ENCODE measurements around the gene ZNF485.
"Not testable (repeated sequence)": the region's sequence is repeated elsewhere in the genome, so short reads cannot be mapped to it uniquely, and the experiment has no call there.

The ZNF485 gene

GRCh38 chr10:43606323-43607198, at the start of gene ZNF485:
TSS of gene ZNF485 (plus strand) at chr10:43606438. CDS start at chr10:43607051, 613 bp downstream.
- in situ Hi-C loops (cut with MboI; ENCODE audit: low sequenced_read_pairs) = no loop called here

GRCh38 chr10:43557214-43557613, 49.0 kb upstream of the ZNF485 start:
- in situ Hi-C loops (cut with MboI; ENCODE audit: low sequenced_read_pairs) = no loop called here

GRCh38 chr10:43569681-43570080, 36.6 kb upstream of the ZNF485 start:
- in situ Hi-C loops (cut with MboI; ENCODE audit: low sequenced_read_pairs) = no loop called here

GRCh38 chr10:43570971-43571370, 35.3 kb upstream of the ZNF485 start:
- in situ Hi-C loops (cut with MboI; ENCODE audit: low sequenced_read_pairs) = no loop called here

- in situ Hi-C loops (cut with MboI; ENCODE audit: low sequenced_read_pairs) = no loop called here
Measured at GRCh38 chr10:43573250-43574000, 32.8 kb upstream of the ZNF485 start.

- in situ Hi-C loops (cut with MboI; ENCODE audit: low sequenced_read_pairs) = no loop called here
Measured at GRCh38 chr10:43574001-43574892, 32.0 kb upstream of the ZNF485 start, which contains the start of gene ZNF239. TSS of gene ZNF239 (minus strand) at chr10:43574616. CDS start at chr10:43558079, 16,537 bp downstream.

GRCh38 chr10:43574906-43575305, 31.3 kb upstream of the ZNF485 start:
- in situ Hi-C loops (cut with MboI; ENCODE audit: low sequenced_read_pairs) = no loop called here

GRCh38 chr10:43576062-43576461, 30.2 kb upstream of the ZNF485 start:
- in situ Hi-C loops (cut with MboI; ENCODE audit: low sequenced_read_pairs) = no loop called here

- in situ Hi-C loops (cut with MboI; ENCODE audit: low sequenced_read_pairs) = no loop called here
Measured at GRCh38 chr10:43576580-43576979, 29.7 kb upstream of the ZNF485 start.

GRCh38 chr10:43584051-43584450, 22.2 kb upstream of the ZNF485 start:
- in situ Hi-C loops (cut with MboI; ENCODE audit: low sequenced_read_pairs) = no loop called here

GRCh38 chr10:43585046-43585445, 21.2 kb upstream of the ZNF485 start:
- in situ Hi-C loops (cut with MboI; ENCODE audit: low sequenced_read_pairs) = no loop called here

- in situ Hi-C loops (cut with MboI; ENCODE audit: low sequenced_read_pairs) = no loop called here
Measured at GRCh38 chr10:43585981-43586729, 20.1 kb upstream of the ZNF485 start.

- in situ Hi-C loops (cut with MboI; ENCODE audit: low sequenced_read_pairs) = not testable (repeated sequence)
Measured at GRCh38 chr10:43586730-43587115, 19.5 kb upstream of the ZNF485 start.

GRCh38 chr10:43591303-43591904, 14.8 kb upstream of the ZNF485 start:
- in situ Hi-C loops (cut with MboI; ENCODE audit: low sequenced_read_pairs) = no loop called here

- in situ Hi-C loops (cut with MboI; ENCODE audit: low sequenced_read_pairs) = no loop called here
Measured at GRCh38 chr10:43594944-43595589, 11.2 kb upstream of the ZNF485 start.

GRCh38 chr10:43595739-43596298, 10.4 kb upstream of the ZNF485 start:
- in situ Hi-C loops (cut with MboI; ENCODE audit: low sequenced_read_pairs) = no loop called here

- in situ Hi-C loops (cut with MboI; ENCODE audit: low sequenced_read_pairs) = no loop called here
Measured at GRCh38 chr10:43596546-43596945, 9.7 kb upstream of the ZNF485 start.

- in situ Hi-C loops (cut with MboI; ENCODE audit: low sequenced_read_pairs) = no loop called here
Measured at GRCh38 chr10:43598446-43598845, 7.8 kb upstream of the ZNF485 start.

GRCh38 chr10:43599333-43599732, 6.9 kb upstream of the ZNF485 start:
- in situ Hi-C loops (cut with MboI; ENCODE audit: low sequenced_read_pairs) = no loop called here

All from HL-60/S4 treated with retinoic acid at 250 ng/mL for 4 days and 3 days (cell line).